ENCODE data around the gene CCDC88A.
"Not testable (repeated sequence)": the region's sequence is repeated elsewhere in the genome, so short reads cannot be mapped to it uniquely, and the experiment has no call there.

CCDC88A gene

DNA sequence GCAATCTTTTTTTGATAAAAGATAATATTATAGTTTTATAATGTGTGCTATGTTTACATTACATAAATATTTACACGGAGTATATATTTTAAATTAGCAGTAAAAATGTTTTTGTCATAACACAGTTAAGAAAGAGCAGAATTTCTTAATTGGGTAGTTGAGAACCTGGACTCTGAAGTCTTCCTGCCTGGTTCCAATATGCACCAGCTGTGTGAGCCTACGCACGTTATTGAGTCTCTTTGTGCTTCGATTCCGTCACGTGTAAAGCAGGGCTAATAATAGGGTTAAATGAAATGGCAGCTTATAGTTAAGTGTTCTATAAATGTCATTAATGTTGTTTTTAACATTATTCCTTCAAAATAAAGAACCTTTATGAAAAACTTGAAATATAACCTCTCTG lies 1.2 kb upstream of the CCDC88A start:
- DNase-seq: no peak

- DNase-seq: no peak
These were observed 726 bp upstream of the CCDC88A start for GRCh38 chr2:55420439-55420725.

- no peak for DNase-seq
These were observed 400 bp downstream of the CCDC88A start for GRCh38 chr2:55419233-55419678.

DNA sequence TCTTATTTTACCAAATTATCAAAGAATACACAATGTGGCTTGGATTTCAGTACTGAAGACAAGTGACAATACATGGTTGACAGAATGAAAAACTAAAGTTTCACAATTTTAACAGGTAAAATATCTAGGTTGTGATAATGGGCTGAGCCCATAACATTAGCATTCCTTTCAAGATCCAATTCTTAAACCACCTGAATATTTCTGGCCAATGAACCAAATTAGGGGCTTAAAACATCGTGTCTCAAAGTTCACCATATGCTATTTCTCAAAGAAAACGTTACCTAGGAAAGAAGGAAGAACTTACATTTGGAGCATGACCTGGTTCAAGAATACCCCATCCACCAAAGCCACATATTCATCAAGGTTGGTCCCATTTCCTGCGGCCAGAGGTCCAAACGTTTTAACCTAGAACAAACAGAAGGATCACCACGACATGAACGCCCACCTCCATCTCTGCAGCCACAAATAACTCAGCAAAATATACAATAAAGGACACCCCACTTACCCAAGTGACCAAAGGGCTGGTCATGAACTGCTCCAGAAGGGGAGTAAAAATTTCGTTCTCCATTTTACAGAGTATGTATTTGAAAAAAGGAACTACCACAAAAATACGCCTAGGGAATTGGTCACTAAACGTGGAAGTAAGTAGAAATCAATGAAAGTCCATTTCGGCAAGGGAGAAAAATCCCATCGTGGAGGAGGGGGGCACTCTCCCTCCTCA lies 984 bp downstream of the CCDC88A start:
- DNase-seq: no peak

- no peak for DNase-seq
These were observed 1.6 kb downstream of the CCDC88A start for GRCh38 chr2:55418072-55418471.

- no peak for DNase-seq
These were observed 2.7 kb downstream of the CCDC88A start for GRCh38 chr2:55416786-55417568.

- no peak for DNase-seq
These were observed 4.4 kb downstream of the CCDC88A start for GRCh38 chr2:55415300-55415699.

GRCh38 chr2:55408918-55409868 lies 10.5 kb downstream of the CCDC88A start:
- no peak for DNase-seq

DNA sequence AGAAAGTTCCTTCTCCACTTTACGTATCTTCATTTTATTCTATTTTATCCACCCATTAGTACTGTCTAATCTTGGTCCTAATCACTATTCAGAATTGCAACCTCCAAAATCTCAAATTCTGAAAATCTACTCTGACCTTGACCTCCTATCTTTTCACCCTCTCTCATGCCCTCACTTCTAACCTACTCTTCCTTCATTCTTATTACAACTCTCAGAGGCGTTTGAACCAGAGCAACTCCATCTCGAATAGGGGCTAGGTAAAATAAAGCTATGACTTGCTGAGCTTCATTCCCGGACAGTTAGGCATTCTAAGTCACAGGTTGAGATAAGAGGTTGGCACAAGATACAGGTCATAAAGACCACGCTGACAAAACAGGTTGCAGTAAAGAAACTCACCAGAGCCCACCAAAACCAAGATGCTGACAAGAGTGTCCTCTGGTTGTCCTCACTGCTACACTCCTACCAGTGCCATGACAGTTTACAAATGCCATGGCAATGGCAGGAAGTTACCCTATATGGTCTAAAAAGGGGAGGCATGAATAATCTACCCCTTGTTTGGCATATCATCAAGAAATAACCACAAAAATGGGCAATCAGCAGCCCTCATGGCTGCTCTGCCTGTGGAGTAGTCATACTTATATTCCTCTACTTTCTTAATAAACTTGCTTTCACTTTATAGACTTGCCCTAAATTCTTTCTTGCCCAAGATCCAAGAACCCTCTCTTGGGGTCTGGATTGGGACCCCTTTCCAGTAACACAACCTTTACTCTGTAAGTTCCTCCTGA lies 11.4 kb downstream of the CCDC88A start:
- DNase-seq: no peak

DNA sequence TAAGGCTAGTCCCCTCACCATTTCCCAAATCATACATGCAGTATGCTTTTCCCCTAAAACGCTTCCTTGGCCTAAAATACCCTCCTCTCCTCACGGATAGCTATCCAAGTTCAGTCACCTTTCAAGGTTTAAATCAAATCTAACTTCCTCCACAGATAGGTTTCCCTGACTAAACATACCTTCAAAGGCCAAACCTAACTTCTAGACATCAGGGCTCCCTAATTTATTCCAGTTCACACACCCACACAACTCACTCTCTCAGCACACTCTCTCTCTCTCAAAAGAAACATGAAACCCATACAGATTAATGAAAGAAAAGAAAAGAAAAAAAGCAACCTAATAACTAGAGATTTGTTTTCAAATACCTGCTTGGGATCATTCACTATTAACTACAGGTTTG lies 14.5 kb downstream of the CCDC88A start:
- DNase-seq: no peak

GRCh38 chr2:55403256-55403998 lies 16.2 kb downstream of the CCDC88A start:
- no peak for DNase-seq

- no peak for DNase-seq
These were observed 18.5 kb downstream of the CCDC88A start for GRCh38 chr2:55401124-55401523.

DNA sequence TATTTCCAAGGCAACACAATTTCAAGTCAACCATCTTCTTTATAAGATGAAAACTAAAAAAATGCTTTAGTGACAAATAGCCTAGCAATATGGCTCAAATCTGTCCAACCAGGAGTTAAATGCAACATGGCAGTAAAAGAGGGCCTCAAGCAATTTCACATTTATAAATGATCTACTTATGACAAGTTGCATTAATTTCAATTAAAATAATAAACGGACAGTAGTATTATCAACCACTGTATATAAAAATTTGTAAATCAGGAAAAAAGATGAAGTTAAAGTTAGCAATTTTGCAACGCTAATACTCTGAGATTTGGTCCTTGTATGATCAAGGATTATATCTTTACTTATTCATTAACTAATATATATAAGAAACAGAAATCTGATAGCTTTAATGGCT lies 19.3 kb downstream of the CCDC88A start:
- DNase-seq: no peak

- DNase-seq: no peak
These were observed 19.8 kb downstream of the CCDC88A start for GRCh38 chr2:55399815-55400214.

GRCh38 chr2:55395724-55396605 lies 23.7 kb downstream of the CCDC88A start:
- no peak for DNase-seq

DNA sequence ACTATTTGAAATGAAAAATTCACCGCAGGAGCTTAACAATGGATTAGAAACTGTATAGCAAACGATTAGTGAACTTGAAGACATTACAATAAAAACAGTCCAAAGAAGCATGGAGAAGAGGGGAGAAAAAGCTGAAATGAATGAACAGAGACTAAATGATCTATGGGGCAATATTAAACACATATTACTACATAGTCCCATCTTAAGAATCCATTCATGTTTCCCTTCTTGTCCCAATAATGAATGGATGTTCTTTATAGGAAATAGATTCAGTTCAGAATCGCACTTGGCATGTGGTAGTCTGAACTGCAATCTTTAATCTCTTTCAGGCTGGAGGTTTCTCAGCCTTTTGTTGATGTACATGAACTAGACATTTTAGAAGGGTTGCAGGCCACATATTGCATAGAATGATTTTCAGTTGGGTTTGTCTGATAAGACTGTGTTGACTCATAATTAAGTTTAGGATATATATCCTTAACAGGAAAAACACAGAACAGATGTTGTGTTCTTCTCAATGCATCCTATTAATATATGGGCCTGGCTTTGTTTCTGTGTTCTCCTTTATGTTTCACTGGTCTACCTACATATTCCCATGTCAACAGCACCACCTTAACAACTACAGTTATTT lies 27.9 kb downstream of the CCDC88A start:
- no peak for DNase-seq

- no peak for DNase-seq
These were observed 28.5 kb downstream of the CCDC88A start for GRCh38 chr2:55391155-55391554.

DNA sequence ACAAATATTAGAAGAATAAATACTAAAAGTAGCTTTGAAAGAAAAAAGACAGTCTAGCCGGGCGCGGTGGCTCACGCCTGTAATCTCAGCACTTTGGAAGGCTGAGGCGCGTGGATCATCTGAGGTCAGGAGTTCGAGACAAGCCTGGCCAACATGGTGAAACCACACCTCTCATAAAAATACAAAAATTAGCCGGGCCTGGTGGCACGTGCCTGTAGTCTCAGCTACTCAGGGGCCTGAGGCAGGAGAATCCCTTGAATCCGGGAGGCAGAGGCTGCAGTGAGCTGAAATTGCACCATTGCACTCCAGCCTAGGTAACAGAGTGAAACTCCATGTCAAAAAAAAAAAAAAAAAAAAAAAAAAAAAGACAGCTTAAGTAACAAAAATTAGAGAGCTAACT lies 34.1 kb downstream of the CCDC88A start:
- DNase-seq: not testable (repeated sequence)

DNA sequence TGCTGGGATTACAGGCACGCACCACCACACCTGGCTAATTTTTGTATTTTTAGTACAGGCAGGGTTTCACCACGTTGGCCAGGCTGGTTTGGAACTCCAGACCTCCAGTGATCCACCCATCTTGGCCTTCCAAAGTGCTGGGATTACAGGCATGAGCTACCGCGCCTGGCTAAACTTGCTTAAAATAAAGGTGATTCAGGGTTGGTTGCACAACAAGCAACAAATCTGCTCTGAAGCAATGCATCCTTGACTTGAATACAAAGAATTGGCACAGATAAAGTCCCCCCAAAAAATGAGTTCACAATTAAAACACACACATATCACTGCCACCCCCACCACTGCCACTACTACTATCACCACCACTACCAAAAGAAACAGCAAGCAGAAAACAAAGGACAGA lies 34.9 kb downstream of the CCDC88A start:
- DNase-seq: no peak

DNA sequence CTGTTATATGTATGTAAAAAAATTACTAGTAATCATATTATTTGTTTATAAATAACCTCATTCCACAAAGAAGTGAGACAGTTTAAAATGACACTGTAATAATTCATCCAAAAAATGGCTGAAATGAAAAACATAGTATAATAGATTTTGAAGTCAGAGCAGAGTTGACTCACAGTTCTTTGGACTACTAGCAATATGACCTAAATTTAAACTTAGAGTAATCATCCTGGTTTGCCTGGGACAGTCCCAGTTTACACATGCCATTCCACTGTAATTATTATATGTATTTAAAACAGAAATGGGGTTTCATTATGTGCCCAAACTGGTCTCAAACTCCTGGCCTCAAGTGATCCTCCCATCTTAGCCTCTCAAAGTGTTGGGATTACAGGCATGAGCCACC lies 48.3 kb downstream of the CCDC88A start:
- DNase-seq: no peak
